Body of pancreas (tissue), 4 donors: ENCODE results near the gene SPSB2.

ENCODE experiments used
- CTCF ChIP-seq, 7 experiments: fragments of 450-650 bp in 4 of 7; fragments of 200-600 bp in 3 of 7; sonication (generic) in 3 of 7; IDR thresholded peaks; one replicate each; pipeline ENCODE4 v1.5.1; 2016 to 2019; ENCODE audit warnings: antibody characterized with exemption in 7 of 7
- POLR2A ChIP-seq, 3 donors: fragments of 450-650 bp; IDR thresholded peaks; one replicate each; pipeline ENCODE4 v1.6.1; 2016; ENCODE audit warnings: antibody characterized with exemption in 3 of 3, mild to moderate bottlenecking in 2 of 3

GRCh38 chr12:6834254-6834653, 38.8 kb downstream of the SPSB2 start:
- TF ChIP-seq CTCF (IDR thresholded peaks at IDR 0.05) (no peak), POLR2A (IDR thresholded peaks at IDR 0.05) (no peak)
